ENCODE results near the gene C9orf85.
"Not testable (repeated sequence)": the region's sequence is repeated elsewhere in the genome, so short reads cannot be mapped to it uniquely, and the experiment has no call there.

Gene C9orf85

DNA sequence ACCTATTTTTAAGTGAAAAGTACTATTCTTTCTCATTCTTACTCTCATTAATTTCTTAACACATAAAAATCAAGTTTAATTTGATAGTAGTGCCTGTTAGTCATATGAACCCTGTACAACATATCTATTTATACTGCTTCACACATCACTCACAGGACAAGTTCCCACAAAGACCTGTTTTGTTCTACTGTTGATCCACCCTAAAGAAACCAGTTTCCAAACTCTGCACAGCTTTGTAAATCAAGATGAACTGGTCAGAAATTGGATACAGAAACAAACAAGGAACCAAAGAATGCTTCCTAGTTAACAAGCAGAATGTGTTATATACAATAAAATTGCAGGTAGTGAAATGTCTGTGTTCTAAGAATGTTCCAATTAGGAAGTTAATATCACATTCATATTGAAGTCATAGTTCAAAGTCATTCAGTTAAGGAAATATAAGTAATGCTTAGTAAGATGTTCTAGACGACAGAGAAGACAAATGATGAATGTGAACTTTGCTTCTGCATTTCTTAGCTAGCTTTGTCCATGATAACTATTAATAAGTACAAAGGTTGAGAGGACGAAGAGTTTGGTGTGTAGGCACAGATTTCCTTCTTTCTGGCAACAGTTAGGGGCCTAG, 33.4 kb downstream of the C9orf85 start:
- DNase-seq = no peak

DNA sequence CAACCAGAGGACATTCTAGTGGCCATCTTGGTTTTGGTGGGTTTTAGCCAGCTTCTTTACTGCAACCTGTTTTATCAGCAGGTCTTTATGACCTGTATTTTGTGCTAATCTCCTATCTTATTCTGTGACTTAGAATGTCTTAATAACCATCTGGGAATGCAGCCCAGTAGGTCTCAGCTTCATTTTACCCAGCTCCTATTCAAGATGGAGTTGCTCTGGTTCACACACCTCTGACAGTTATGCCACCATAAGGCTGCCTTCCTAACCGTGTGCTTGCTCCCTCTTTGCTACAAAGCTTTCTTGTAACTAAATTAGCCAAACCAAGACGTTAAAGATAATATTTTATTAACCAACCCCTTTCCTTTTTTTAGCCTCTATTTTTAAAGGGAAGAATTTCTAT, 43.2 kb downstream of the C9orf85 start:
- not testable (repeated sequence) for DNase-seq

DNA sequence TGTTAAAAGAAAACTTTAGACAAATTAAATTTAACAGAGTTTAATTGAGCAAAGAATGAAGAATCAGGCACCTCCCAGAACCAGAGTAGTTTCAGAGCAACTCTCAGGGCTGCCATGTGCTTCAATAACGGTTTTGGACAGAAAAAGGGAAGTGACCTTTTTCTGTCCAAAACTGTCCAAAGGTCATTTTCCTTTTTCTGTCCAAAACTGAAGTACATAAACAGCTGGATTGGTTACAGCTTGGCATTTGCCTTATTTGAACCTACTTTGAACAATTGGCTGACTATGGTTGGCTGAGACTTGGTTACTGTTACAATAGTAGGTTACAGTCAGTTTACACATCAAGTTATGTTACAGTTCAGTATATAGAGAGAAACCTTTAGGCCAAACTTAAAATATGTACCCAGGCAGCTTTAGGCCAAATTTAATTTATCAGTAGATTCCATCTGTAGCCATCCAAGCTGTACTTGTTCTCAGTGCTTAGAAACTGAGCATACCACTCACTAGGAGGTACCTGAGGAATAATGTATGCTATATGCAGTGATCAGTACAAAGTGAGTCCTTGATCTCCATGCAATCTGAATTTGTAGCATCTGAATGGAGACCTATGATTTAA, 44.0 kb downstream of the C9orf85 start:
- no peak for DNase-seq

DNA sequence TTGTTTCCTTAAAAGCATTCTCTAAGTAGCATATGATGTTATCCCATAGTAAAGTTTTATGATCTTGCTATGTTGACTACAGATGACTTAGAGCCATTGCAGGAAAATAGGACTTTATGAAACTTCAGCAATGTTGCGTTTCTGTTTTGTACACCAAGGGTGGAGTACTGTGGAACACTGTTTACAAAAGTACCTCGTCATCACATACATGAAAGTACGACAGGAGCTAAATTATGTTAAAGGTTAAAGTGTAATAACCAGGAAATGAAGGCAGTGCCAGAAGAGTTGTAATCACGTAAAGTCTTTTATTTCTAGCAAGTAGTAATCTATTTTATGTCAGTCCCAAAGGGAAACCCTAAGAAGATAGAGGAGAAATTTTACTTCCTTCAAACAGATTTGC, 50.9 kb downstream of the C9orf85 start:
- no peak for DNase-seq

DNA sequence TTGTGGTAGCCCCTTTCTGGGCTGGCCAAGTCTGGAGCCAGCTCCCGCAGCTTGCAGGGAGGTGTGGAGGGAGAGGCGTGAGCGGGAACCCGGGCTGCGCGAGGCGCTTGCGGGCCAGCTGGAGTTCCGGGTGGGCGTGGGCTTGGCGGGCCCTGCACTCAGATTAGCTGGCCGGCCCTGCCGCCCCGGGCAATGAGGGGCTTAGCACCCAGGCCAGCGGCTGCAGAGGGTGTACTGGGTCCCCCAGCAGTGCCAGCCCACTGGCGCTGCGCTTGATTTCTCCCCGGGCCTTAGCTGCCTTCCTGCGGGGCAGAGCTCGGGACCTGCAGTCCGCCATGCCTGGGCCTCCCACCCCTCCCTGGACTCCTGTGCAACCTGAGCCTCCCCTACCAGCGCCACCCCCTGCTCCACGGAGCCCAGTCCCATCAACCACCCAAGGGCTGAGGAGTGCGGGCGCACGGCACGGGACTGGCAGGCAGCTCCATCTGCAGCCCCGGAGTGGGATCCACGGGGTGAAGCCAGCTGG, 52.1 kb downstream of the C9orf85 start:
- not testable (repeated sequence) for DNase-seq

DNA sequence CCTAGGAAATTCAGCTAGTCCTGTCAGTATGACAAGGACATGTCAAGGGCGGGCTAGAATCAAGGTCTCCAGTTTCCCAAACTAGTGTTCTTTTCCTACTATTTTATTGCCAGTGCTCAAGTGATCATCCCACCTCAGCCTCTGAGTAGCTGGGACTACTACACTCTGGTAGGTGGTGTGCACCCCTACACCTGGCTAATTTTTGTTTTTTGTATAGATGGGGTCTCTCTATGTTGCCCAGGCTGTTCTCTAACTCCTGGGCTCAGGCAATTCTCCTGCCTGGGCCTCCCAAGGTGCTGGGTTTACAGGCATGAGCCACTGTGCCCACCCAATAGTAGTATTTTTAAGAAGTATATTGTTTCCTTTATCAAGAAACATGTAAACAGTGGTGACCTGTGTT, 54.0 kb downstream of the C9orf85 start:
- DNase-seq = no peak

DNA sequence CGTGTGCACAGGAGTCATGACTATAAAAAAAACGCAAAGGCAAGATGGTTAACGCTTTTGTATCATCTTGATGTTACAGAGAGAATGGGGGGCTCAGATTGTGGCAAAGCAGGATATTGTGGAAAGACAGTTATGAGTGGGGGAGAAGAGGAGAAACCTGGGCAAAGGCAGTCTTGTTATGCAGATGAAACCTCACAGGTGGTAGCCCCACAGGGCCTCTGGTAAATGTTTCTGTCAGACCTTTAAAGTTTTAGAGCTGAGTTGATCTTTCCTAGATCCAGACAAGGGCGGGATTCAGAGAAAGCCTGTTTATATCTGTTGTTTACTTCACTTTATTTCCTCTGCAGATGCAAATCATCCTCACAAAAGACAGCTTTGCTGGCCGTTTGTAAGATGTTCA, 55.2 kb downstream of the C9orf85 start:
- no peak for DNase-seq

DNA sequence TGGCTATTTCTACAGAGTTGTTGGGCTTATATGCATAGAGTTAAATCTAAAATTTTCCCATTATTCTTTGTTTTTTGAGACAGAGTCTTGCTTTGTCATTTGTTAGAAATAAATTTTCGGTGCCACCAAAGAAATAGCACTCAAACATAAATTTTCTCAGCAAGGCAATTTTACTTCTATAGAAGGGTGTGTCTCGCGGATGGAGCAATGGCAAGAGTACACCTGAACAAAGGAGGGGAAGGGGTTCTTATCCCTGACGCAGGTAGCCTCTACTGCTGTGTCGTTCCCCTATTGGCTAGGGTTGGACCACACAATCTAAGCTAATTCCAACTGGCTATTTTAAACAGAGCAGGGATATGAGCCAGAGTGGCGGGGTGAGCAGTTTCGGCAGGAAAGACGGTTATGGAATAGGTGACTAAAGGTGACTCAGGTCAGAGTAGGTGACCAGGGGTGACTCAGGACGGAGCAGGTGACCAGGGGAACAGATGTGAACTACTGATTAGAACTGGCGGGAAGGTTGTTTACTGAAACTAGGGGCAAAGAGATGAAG, 57.2 kb downstream of the C9orf85 start:
- DNase-seq = no peak

DNA sequence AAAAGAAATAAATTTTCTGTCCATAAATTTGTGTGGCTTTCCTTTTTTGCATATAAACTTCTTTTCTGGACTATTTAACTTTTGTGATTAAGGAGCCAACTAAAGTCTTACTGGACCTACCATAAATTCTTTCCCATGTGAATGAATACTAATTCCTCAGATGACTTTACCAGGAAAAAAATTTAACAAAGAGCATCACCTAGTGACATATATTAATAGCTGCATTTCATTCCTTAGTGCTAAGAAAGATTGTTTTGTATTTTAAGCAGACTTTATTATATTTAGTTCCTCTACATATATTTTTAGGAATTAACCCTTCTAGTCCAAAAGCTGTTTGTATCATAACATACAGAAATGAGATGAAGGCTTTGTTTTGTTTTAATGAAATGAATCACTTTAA, 64.4 kb downstream of the C9orf85 start:
- DNase-seq = no peak

DNA sequence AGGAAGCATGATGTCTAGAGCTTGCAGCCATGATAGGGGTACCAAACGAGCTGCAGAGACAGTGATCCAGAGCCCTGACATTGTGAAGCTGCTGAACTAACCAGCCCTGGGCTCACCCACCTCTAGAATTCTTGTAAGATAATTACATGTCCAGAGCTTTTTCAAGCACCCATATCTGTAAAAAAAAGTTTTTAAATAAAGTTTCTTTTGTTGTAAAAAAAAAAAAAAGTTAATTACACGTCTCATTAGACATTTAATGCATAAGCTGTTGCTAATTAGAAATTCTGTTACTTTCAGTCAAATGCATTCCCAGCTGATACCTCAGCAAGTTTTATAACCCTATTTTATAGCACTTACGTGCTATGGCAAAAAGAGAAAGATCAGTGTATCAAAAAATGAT, 65.6 kb downstream of the C9orf85 start:
- no peak for DNase-seq

DNA sequence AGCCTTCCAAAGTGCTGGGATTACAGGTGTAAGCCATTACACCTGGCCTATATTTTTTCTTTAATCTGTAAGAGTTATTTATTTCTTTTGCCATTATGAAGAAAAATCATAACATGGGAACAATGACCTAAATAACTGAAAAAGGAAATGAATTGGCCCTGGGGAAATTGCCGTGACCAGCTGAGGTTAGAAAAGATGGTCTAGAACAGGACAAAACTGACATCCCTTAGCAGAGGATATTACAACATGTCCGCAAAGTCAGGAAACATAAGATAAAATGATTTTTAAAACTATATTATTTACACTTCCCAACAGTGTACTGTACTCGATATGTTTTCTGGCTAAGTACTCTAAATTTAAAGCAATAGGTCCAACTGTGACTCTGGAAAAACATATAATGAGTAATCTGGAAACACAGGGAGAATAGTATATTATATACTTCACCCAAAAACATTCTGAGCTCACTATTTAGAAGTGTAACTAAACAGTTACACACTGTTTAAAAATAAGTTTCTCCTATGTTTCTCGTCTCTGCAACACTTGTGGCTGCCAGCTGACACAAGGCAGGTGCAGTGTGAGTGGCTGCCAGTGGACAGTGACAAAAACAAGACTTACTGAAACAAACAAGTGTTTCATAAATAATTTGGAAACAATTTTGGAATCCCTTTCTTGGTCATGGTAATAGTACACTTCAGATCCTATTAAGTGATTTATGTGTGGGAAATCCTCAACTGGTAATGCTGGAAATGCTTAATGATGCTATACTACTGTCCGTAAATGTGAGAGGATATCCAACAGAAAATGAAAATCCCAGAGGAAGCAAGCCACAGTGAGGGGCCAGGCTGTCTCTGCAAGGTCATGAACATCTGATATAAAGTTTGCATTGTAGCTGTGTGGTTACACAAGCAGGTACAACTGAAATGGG, 69.1 kb downstream of the C9orf85 start:
- no peak for DNase-seq

DNA sequence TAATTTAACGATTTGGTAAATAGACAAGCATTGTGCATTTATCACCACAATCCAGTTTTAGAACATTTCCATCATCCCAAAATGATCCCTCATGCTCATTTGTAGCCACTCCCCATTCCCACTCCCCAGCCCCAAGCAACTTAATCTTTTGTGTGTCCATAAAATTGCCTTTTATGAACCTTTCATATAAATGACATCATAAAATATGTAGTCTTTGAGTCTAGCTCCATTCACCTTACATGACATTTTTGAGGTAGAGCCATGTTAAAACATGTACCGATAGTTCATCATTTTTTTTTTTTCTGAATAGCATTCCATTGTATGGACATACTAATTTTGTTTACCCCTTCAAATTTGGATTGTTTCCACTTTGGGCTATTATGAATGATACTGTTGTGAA, 70.5 kb downstream of the C9orf85 start:
- DNase-seq = no peak

DNA sequence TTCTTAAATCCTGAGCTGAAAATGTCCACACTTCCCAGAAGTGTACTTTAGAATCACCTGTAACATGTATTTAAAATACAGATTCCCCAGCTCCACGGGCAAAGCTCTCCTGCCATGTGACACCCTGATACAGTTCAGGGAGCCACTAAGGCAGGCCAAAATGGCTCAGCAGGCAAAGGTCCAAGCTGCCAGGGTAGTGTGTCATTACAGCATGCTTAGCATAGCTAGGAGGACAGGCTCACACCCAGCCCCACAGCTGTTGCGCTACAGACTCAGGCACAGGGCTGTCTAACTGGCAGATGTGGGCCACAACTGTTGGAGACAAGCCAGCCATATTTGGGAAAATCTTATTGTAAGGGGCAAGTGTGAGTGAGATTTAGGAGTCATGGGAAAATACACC, 73.0 kb downstream of the C9orf85 start:
- DNase-seq = no peak

DNA sequence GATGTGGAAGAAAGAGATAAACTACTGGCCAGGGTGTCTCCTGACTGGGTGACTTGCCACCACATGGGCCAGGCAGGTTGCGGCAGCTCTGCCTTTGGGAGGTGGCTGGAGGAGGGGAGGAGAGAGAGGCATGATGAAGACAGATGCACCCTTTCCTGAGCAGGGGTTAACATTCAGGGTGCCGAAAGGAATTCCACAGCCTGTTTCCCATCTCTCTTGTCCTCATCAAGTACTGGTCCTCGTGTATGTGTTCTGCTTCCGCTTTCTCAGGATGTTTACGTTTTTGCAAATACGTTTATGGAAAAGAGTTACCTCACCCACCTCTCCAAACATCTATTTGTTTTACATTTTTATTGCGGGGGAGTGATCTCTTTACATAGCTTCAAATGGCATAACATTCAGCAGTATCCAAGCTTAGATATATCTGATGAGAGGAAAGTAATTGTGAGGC, 73.4 kb downstream of the C9orf85 start:
- no peak for DNase-seq

DNA sequence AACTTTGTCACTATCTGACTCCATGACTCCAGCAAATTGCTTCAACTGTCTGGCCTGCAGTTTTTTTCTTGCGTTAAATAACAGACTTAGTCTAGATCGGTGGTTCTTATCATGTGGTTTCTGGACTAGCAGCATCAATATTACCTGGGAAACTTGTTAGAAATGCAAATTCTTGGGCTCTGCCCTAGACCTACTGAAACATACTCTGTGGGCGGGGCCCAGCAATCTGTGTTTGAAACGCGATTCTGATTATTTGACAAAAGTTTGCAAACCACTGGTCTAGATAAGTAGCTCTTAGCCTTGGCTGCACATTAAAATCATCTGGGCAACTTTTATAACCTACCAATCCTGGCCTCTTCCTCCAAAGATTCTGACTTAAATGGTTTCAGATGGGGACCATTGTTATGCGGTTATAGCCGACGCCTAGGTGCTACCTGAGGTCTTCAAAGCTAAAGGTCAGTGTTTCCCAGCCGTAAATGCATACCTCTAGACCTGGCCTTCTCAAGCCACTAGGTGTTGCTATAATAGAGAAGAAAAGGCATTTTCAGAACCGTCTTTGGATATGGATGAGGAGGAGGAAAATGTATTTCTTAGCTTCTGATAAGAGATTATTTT, 74.0 kb downstream of the C9orf85 start:
- no peak for DNase-seq

DNA sequence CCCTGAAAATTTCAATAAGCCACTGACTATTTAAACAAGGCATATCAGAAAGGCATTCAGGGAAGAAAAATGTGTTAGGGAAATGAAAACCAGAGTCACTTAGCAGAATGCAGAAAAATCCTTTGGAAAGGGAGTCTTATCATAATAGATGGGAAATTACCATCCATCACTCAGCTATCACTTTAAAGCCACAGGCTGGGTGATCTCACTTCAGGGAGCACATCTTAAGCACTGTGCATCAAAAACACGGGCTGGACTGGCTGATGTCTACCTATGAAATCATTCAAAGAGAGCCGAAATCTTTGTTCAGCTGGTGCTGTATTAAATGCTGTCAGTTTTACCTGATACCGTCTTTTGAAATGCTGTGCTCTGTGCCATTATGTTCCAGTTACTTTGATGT, 75.5 kb downstream of the C9orf85 start:
- DNase-seq = no peak

DNA sequence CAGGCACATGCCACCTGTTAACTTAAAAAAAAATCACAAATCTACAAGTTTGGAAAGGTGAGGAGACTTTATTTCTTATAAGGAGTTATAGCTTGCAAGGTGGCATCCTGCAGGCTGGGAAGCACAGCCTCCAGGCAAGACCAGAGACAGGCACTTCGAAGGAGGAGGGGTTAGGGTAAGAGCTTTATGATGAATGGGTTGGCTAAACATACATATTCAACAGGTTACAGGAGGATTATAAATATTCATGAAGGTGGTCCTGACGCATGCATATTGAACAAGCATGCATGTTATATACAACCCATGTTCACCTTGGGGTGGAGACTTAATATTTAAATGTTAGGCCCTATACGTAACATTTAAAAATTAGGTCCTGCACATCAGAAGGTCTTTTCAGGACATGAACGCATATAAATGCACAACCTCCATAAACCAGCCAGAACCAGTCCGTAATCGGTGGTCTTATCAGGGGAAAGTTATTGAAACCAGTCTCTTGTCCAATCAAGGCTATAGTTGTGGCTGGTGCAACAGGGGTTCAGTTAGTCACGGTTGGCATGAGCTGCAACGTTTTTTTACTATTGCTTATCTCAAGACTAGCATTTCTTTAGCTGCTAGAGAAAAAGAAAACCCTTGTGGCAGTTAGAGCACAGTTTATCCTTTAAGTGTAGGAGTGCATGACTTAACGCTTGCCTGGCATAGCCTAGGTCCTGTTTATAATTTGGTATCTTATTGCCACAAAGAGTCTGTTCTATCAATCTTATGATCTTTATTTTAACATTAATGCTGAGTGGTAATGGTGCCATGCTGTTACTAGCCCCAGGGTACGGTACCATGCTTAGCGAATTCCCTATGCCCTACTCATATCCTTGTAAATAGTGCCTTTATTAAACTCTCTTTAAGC, 76.3 kb downstream of the C9orf85 start:
- DNase-seq = no peak

DNA sequence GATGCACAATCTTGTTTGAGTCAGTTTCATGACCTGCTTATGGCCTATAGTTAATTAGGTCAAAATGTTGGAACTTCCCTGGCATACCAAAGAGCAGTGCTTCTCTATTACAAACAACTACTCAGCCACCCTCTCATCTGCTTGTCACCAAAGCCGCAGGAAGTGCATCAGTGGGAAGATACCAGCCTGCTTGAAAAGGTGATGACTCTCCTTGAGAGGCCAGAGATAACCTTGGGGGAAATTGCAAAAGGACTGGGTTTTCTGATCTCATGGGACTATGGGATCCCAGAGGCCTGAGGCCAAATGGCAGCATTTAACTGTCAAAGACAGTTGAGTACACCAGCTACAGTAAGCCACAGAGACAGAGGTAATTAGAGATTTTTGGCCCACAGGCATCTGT, 79.0 kb downstream of the C9orf85 start:
- DNase-seq = no peak

DNA sequence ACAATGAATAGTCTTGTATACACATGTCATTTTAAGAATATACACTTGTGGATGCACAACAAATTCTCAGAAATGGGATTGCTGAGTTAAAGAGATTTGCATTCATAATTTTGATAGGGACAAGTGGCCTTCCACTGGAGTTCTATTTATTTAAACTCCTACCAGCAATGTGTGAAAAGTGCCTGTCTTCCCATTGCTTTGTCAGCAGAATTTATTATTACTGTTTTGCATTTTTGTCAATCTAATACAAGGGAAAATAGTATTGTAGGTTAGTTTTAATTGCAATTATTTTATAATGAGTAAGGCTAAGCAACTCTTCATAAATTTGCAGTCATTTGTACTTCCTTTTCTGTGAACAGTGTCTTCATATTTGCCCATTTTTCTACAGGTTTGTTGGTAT, 94.0 kb downstream of the C9orf85 start:
- no peak for DNase-seq

DNA sequence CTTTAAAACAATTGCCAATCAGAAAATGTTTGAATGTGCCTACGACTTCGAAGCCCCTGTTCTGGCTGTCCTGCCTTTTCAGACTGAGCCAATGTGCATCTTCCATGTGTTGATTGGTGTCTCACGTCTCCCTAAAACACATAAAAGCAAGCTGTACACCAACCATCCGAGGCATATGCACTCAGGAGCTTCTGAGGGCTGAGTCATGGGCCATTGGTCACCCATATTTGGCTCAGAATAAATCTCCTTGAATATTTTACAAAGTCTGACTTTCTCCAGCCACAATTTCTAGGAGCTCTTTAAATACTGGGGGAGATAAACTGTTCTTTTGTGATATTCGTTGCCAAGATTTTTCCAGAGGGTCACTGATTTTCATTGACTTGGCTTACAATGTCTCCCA, 95.1 kb downstream of the C9orf85 start:
- DNase-seq = no peak

DNA sequence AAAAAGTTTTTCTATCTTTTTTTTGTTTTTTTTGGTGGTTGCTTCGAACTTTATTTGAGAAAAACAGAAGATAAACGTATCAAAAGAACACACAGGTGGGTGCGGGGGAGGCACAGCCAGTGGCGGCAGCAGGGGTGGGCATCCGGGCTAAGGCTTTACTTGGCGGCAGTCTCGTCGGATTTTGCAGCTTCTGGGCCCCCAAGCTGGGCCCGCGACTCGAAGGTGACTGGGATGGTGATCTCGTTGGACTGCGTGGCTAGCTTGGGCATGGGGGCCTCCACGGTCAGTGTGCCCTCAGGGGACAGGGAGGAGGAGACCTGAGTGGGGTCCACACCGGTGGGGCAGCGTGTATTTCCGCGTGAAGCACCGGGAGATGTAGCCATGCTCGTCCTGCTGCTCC, 96.3 kb downstream of the C9orf85 start:
- DNase-seq = not testable (repeated sequence)

DNA sequence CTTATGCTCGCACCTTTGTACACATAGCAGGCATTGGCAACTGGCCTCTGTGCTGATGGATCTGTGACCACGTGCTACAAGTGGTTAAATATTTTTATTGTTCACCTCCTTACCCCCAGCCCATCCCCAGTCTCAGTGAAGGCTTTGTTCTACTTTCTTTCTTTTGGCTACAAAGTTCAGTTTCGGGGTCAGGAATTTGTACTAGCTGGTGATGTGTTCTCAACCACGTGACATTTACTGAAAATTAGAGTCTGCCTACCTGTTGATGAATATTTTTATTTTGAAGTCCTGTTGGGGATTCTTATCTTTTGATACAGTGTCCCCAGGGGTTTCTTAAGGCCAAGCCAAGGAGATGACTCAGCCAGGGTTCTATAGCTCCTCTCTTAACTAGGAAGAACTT, 101.2 kb downstream of the C9orf85 start:
- DNase-seq = no peak

Data from activated CD8-positive, alpha-beta memory T cell treated with anti-CD3 and anti-CD28 coated beads, Interleukin-2, amount 50 U/mL, for 4 hours (primary cell).